ENCODE measurements around the gene RASAL1. TPM values are rescaled to one million over a fixed set of nuclear protein-coding genes. Genes with fewer than 3 reads are reported as not detected.

Gene RASAL1
- total and polyA plus RNA-seq, 2 donors (not counting 1 experiment from before 2014, with no cell fraction given) = 0.10 to 11.0 TPM

GRCh38 chr12:113075137-113075683, 60.4 kb downstream of the RASAL1 start:
- H3K27me3 ChIP-seq (replicated peaks in 1 of 4; ENCODE audit: control extremely low read depth in 1 of 4, control insufficient read depth in 3 of 4, insufficient read depth in 4 of 4, low read length in 3 of 4) = no peaks in the 10 kb centered on the region
- no peaks in the 10 kb centered on the region for H3K9me3 ChIP-seq (ENCODE audit: control extremely low read depth in 1 of 3, control insufficient read depth in 2 of 3, insufficient read depth in 1 of 3, low read length in 2 of 3)
- no peaks in the 10 kb centered on the region for H4K20me1 ChIP-seq (ENCODE audit: control insufficient read depth, insufficient read depth, low read length, poor library complexity, severe bottlenecking)
- peaks cover 95 to 97% of the 10 kb centered on the region in 2 donors for H3K4me1 ChIP-seq (ENCODE audit: control insufficient read depth in 2 of 2, insufficient read depth in 2 of 2, low read length in 2 of 2)
- peak overlapping the region; percentile 91 for H3K27ac Mint-ChIP-seq
- CTCF ChIA-PET = interaction anchor here (0.9 to 6.7 kb wide), 7 partner anchors 9 to 83 kb away, joined by 3 to 59 read pairs (median 7); no protein-coding TSS in a partner anchor
- H3K36me3 ChIP-seq (replicated peaks in 1 of 2; ENCODE audit: control extremely low read depth in 1 of 2, control insufficient read depth in 1 of 2, extremely low read depth in 1 of 2, insufficient read depth in 2 of 2, low read length in 1 of 2) = peaks cover 1 to 4% of the 10 kb centered on the region in 2 experiments
- no peaks in the 10 kb centered on the region for H3K27me3 Mint-ChIP-seq
- peak overlapping the region; percentile 62 for H3K4me2 ChIP-seq (replicated peaks; ENCODE audit: low read depth, low read length, poor library complexity, severe bottlenecking)
- H3K9ac ChIP-seq (ENCODE audit: low read length) = peak overlapping the region; percentile 10
- peaks cover 89% of the 10 kb centered on the region for H3K4me1 Mint-ChIP-seq
- ATAC-seq (ENCODE audit: low read depth) (peak; percentile 86), DNase-seq (peak; percentile 95)
- H3K4me3 Mint-ChIP-seq = peak overlapping the region; percentile 74
- intact Hi-C loops (cut with micrococcal nuclease) = loop anchor here (1.0 to 5.0 kb wide), 10 partner anchors 10 to 168 kb away; partner anchors contain the start of genes OAS2 and TPCN1
- 3% methylated on average over 6 of the region's 6 CpGs for WGBS (ENCODE audit: insufficient coverage)
- H3K27ac ChIP-seq (ENCODE audit: low read length in 2 of 2) = peak overlapping the region; percentile 91 to 92
- TF ChIP-seq CTCF (IDR thresholded peaks at IDR 0.05) (no peak), EZH2 (IDR thresholded peaks at IDR 0.05; ENCODE audit: borderline replicate concordance, insufficient read depth, low read depth, low read length, poor library complexity, severe bottlenecking) (no peak)
- H2AFZ ChIP-seq (ENCODE audit: insufficient read depth, low read depth, low read length, poor library complexity, severe bottlenecking) = no peak overlapping the region
- POLR2A ChIA-PET = interaction anchor here (0.7 to 1.5 kb wide), 4 partner anchors 12 to 24 kb away, joined by 3 to 4 read pairs (median 4); no protein-coding TSS in a partner anchor
- peak overlapping the region in 3 of 5 experiments; percentile 12 to 29 (median 19) for H3K4me3 ChIP-seq (ENCODE audit: control extremely low read depth in 1 of 5, extremely low read depth in 1 of 5, insufficient read depth in 1 of 5, low read depth in 2 of 5, low read length in 4 of 5)
- H3K9me3 Mint-ChIP-seq (ENCODE audit: insufficient read depth) = no peaks in the 10 kb centered on the region
- H3K79me2 ChIP-seq (ENCODE audit: control insufficient read depth, insufficient read depth, low read length) = peaks cover 83% of the 10 kb centered on the region

- H3K79me2 ChIP-seq (ENCODE audit: control insufficient read depth, insufficient read depth, low read length) = peaks cover 82% of the 10 kb centered on the region
- TF ChIP-seq CTCF (IDR thresholded peaks at IDR 0.05) = no peak
- TF ChIP-seq EZH2 (IDR thresholded peaks at IDR 0.05; ENCODE audit: borderline replicate concordance, insufficient read depth, low read depth, low read length, poor library complexity, severe bottlenecking) = no peak
- Mint-ChIP-seq H3K27ac (peak overlapping the region; percentile 91), H3K4me3 (peak overlapping the region; percentile 30), H3K4me1 (peaks cover 89% of the 10 kb centered on the region), H3K9me3 (ENCODE audit: insufficient read depth) (no peaks in the 10 kb centered on the region), H3K27me3 (no peaks in the 10 kb centered on the region)
- no peak overlapping the region for H2AFZ ChIP-seq (ENCODE audit: insufficient read depth, low read depth, low read length, poor library complexity, severe bottlenecking)
- POLR2A ChIA-PET = interaction anchor here (0.6 kb wide), 2 partner anchors 8 kb away, joined by 3 read pairs; no protein-coding TSS in a partner anchor
- H3K4me3 ChIP-seq (ENCODE audit: control extremely low read depth in 1 of 5, extremely low read depth in 1 of 5, insufficient read depth in 1 of 5, low read depth in 2 of 5, low read length in 4 of 5) = no peak overlapping the region
- H4K20me1 ChIP-seq (ENCODE audit: control insufficient read depth, insufficient read depth, low read length, poor library complexity, severe bottlenecking) = peaks cover 6% of the 10 kb centered on the region
- CTCF ChIA-PET = interaction anchor here (0.7 to 6.7 kb wide), 7 partner anchors 10 to 80 kb away, joined by 3 to 59 read pairs (median 7); no protein-coding TSS in a partner anchor
- peak overlapping the region; percentile 49 for H3K4me2 ChIP-seq (replicated peaks; ENCODE audit: low read depth, low read length, poor library complexity, severe bottlenecking)
- intact Hi-C loops (cut with micrococcal nuclease) = no loop called here
- ATAC-seq (ENCODE audit: low read depth) = no peak
- no peaks in the 10 kb centered on the region for H3K27me3 ChIP-seq (replicated peaks in 1 of 4; ENCODE audit: control extremely low read depth in 1 of 4, control insufficient read depth in 3 of 4, insufficient read depth in 4 of 4, low read length in 3 of 4)
- H3K4me1 ChIP-seq (ENCODE audit: control insufficient read depth in 2 of 2, insufficient read depth in 2 of 2, low read length in 2 of 2) = peaks cover 95 to 97% of the 10 kb centered on the region in 2 donors
- 66% methylated on average over 3 of the region's 3 CpGs for WGBS (ENCODE audit: insufficient coverage)
- H3K27ac ChIP-seq (ENCODE audit: low read length in 2 of 2) = peak overlapping the region; percentile 49 to 92
- peaks cover 1 to 7% of the 10 kb centered on the region in 2 experiments for H3K36me3 ChIP-seq (replicated peaks in 1 of 2; ENCODE audit: control extremely low read depth in 1 of 2, control insufficient read depth in 1 of 2, extremely low read depth in 1 of 2, insufficient read depth in 2 of 2, low read length in 1 of 2)
- DNase-seq = peak; percentile 47
- H3K9me3 ChIP-seq (ENCODE audit: control extremely low read depth in 1 of 3, control insufficient read depth in 2 of 3, insufficient read depth in 1 of 3, low read length in 2 of 3) = no peaks in the 10 kb centered on the region
- H3K9ac ChIP-seq (ENCODE audit: low read length) = no peak overlapping the region
Observed at GRCh38 chr12:113073586-113073985, 62.0 kb downstream of the RASAL1 start.
